Neural progenitor cell (in vitro differentiated cells): ENCODE data around the gene CDK2AP2.

Experiments used
- EZH2 ChIP-seq: fragments of 200-600 bp; sonication (generic); IDR thresholded peaks from 2 replicates; pipeline ENCODE4 v1.6.1; 2017; ENCODE audit warnings: antibody characterized with exemption, mild to moderate bottlenecking, moderate library complexity
- EZH2phosphoT487 ChIP-seq: fragments of 200-600 bp; sonication (generic); IDR thresholded peaks from 2 replicates; pipeline ENCODE4 v1.6.1; 2017; ENCODE audit warnings: antibody characterized with exemption
- TF ChIP-seq, protein P1 (sequence below): fragments of 200-600 bp; sonication (generic); IDR thresholded peaks from 2 replicates; pipeline ENCODE4 v1.5.1; 2017; ENCODE audit warnings: antibody characterized with exemption, mild to moderate bottlenecking

GRCh38 chr11:67493548-67494370 lies 14.2 kb downstream of the CDK2AP2 start:
- TF ChIP-seq EZH2 (no peak), EZH2phosphoT487 (no peak)
- TF ChIP-seq, protein P1, sequence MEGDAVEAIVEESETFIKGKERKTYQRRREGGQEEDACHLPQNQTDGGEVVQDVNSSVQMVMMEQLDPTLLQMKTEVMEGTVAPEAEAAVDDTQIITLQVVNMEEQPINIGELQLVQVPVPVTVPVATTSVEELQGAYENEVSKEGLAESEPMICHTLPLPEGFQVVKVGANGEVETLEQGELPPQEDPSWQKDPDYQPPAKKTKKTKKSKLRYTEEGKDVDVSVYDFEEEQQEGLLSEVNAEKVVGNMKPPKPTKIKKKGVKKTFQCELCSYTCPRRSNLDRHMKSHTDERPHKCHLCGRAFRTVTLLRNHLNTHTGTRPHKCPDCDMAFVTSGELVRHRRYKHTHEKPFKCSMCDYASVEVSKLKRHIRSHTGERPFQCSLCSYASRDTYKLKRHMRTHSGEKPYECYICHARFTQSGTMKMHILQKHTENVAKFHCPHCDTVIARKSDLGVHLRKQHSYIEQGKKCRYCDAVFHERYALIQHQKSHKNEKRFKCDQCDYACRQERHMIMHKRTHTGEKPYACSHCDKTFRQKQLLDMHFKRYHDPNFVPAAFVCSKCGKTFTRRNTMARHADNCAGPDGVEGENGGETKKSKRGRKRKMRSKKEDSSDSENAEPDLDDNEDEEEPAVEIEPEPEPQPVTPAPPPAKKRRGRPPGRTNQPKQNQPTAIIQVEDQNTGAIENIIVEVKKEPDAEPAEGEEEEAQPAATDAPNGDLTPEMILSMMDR = no peak
